ENCODE results near the gene CCDC191.

CCDC191 gene, protein sequence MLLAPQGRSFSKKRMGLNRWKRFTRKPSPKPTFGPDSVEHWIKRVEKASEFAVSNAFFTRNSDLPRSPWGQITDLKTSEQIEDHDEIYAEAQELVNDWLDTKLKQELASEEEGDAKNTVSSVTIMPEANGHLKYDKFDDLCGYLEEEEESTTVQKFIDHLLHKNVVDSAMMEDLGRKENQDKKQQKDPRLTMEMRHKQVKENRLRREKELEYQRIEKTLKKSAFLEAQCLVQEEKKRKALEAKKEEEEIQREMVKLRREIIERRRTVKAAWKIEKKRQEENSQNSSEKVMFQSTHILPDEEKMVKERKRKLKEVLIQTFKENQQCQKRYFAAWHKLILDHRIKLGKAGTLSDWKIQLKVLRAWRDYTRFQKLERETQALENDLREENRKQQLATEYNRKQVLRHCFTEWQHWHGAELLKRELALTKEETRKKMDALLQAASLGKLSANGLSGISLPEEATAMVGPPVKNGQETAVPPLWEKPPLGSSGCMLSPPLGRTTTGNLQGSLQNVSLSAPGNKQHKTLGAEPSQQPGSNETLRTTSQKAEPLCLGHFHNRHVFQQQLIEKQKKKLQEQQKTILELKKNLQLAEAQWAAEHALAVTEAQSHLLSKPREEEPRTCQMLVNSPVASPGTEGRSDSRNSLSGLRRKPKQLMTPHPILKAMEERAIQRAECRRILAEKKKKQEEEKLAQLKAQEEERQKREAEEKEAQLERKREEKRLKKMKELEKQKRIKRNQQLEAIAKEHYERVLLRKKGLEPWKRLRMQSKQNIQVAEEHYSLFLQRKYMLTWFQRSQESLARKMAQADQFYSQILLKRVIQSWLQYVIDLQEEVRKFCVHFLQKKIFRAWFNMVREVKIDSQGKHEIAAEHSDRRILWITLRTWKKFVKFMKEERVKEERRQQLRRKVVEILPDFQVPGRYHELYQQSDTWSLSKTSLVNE

DNA sequence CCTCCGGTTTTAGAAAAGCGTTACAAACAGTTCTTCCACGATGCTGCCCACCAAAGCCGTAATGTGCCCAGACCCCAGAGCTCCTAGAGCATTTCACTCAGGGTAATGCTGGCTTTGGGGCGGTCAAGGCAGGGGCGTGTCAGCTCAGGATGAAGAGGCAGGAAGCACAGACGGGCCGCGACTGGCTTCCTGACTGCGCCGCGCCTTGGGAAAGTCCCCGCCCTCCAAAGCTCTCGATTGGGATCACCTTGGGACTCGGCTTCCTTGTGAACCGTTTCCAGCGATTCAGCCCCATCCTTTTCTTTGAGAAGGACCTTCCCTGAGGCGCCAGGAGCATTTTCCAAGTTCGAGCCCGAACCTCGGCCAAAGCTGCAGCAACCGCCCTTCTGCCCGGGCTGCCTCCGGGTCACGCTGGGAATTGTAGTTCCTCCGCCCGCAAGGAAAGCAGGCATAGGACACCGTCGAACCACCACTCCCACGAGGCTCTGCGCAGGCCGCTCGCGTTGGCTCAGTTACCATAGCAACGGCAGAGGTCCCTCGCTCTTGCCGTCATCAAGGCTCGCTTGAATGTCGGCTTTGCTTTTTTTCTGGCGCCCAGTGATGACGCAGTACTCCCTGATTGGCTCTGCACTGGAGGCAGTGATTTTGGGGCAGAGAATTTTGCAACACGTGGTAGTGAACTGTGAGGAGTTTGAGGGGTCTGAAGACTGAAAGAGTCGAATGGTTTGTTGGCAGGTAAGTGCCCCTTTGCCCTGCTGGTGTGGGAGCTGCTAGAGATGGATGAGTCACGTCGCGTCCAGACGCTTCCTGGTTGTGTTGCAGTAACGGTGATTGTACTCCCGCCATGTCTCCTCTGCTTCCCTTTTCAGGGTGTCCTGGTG lies at the start of gene CCDC191, which contains the start of gene QTRT2:
Gene CCDC191 (minus strand): TSS at position 397 of the 881 bp plus-strand sequence. CDS start 60 bp downstream, at position 337.
Gene QTRT2 (plus strand): TSS at position 608 of the 881 bp plus-strand sequence. CDS start 8,521 bp downstream, outside the sequence.
- TF ChIP-seq, protein P1, sequence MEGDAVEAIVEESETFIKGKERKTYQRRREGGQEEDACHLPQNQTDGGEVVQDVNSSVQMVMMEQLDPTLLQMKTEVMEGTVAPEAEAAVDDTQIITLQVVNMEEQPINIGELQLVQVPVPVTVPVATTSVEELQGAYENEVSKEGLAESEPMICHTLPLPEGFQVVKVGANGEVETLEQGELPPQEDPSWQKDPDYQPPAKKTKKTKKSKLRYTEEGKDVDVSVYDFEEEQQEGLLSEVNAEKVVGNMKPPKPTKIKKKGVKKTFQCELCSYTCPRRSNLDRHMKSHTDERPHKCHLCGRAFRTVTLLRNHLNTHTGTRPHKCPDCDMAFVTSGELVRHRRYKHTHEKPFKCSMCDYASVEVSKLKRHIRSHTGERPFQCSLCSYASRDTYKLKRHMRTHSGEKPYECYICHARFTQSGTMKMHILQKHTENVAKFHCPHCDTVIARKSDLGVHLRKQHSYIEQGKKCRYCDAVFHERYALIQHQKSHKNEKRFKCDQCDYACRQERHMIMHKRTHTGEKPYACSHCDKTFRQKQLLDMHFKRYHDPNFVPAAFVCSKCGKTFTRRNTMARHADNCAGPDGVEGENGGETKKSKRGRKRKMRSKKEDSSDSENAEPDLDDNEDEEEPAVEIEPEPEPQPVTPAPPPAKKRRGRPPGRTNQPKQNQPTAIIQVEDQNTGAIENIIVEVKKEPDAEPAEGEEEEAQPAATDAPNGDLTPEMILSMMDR (IDR thresholded peaks at IDR 0.05), result no peak

DNA sequence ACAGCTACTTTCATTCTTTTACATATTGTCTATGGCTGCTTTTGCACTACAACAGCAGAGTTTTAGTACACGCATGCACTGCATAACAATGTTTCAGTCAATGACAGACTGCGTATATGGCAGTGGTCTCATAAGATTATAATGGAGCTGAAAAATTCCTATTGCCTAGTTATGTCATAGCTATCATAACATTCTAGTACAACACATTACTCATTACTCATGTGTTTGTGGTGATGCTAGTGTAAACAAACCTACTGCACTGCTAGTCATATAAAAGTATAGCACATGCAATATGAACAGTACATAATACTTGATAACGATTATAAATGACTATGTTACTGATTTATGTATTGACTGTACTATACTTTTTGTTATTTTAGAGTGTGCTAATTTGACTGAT lies 48.1 kb upstream of the CCDC191 start:
- TF ChIP-seq, protein P1 (IDR thresholded peaks at IDR 0.05), result no peak

DNA sequence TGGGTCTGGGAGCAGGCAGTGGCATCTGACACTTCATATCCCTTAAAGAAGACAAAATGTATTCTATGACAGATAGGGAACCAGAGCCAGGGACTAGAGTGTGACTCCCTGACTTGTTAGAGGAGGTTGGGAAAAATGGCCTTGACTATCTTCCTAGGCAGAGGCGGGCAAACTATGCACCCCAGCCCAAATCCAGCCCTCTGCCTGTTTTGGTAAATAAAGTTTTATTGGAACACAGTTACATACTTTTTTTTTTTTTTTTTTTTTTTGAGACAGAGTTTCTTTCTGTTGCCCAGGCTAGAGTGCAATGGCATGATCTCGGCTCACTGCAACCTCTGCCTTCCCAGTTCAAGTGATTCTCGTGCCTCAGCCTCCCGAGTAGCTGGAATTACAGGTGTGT lies 47.5 kb upstream of the CCDC191 start:
- TF ChIP-seq, protein P1 (IDR thresholded peaks at IDR 0.05), result no peak

DNA sequence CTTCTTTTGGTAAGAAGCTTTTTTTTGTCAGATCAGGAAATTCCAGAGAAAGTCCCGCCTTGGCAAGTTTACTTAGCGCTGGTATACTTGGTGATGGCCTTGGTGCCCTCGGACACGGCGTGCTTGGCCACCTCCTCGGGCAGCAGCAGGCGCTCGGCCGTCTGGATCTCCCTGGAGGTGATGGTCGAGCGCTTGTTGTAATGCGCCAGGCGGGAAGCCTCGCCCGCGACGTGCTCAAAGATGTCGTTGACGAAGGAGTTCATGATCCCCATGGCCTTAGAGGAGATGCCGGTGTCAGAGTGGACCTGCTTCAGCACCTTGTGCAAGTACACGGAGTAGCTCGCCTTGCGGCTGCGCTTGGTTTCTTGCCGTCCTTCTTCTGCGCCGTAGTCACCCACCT lies 46.9 kb upstream of the CCDC191 start:
- TF ChIP-seq, protein P1 (IDR thresholded peaks at IDR 0.05), result no peak

DNA sequence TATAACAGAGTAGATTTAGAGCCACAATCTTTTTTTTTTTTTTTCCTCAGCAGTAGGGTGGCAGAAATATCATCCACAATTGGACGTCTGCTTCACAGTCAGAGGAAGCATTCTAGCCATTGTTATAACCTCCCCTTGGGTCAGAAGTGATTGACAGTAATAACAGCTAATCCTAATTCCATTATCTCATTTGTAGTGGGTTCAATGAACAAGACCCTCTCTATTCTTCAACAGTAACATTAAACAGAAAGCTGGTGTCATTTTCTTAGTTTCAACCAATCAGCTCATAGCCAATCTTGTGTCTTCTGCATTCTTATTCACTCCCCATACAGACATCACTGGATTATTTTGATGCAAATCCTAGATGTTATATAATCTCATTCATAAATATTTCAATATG lies 44.8 kb upstream of the CCDC191 start:
- TF ChIP-seq, protein P1 (IDR thresholded peaks at IDR 0.05), result no peak

DNA sequence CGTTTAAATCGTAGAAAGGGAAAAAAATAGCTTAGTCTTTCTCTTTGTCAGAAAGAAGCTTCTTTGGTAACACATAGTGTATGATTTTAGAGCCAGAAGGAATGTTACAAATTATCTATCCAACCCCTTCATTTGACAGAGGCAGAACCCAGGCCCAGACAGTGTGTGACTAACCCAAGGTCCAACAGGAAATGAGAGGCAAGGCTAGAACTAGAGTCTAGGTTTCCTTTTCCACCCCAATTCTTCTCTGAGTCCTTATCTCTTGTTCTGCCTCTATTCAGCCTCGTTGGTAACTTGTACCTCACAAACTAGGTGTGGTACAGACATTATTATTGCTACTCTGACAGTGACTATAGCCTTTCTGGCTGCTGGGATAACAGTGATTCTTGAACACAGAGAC lies 39.5 kb upstream of the CCDC191 start:
- TF ChIP-seq, protein P1 (IDR thresholded peaks at IDR 0.05), result no peak

DNA sequence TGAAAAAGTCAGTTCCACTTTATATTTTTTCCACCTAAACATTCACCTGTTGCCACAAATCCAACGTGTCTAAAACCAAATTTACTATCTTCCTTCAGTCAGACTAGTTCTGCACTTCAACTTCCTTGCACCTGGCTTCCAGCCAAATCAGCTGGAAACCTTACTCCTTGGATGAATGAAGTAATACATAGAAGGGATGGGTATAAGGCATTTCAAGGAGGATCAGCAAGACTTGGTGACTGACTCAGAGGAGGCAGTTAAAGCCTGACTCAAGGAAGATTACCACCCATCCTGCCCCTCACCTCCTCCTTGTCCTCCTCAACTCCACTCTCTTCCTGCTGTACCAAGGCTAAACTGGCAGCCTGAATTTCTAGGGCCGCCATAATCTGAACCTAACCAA lies 37.3 kb upstream of the CCDC191 start:
- TF ChIP-seq, protein P1 (IDR thresholded peaks at IDR 0.05), result no peak

Data from LNCAP (cell line).